ENCODE results near the gene PRKCE. TPM values are rescaled to one million over a fixed set of nuclear protein-coding genes. Genes with fewer than 3 reads are reported as not detected.

The PRKCE gene
- total RNA-seq, 1 donor from 2014 or later: 85.0 TPM

DNA sequence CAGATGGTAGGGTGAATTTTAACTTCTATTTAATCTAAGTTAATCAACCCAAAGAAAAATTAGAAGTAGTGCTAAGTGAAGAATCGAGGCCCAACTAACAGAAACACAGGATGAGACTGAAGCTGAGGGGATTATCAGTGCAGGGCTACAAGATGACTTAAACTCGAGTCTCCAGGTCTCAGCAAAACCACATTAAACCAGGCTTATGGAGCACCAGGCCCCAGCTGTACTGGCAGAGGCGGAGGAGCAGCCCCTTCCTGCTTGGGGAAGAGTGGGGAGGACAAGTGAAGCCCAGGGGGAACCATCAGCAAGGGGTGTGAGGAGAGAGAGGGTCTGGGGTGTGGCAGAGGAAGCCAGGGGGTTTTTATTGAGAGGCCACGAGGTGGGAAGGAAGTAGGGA is 509.8 kb downstream of the PRKCE start:
- intact Hi-C loops (cut with DNase I): no loop called here
- peaks cover 62% of the 10 kb centered on the region for H3K36me3 ChIP-seq
- H3K9me3 ChIP-seq: no peaks in the 10 kb centered on the region
- no peaks in the 10 kb centered on the region for H3K27me3 ChIP-seq (ENCODE audit: low read depth)
- no peak overlapping the region for H3K4me3 ChIP-seq
- ATAC-seq (no peak), DNase-seq (no peak)
- peaks cover 48% of the 10 kb centered on the region for H3K4me1 ChIP-seq
- H3K27ac ChIP-seq: peak overlapping the region; percentile 46
- TF ChIP-seq, protein P1, sequence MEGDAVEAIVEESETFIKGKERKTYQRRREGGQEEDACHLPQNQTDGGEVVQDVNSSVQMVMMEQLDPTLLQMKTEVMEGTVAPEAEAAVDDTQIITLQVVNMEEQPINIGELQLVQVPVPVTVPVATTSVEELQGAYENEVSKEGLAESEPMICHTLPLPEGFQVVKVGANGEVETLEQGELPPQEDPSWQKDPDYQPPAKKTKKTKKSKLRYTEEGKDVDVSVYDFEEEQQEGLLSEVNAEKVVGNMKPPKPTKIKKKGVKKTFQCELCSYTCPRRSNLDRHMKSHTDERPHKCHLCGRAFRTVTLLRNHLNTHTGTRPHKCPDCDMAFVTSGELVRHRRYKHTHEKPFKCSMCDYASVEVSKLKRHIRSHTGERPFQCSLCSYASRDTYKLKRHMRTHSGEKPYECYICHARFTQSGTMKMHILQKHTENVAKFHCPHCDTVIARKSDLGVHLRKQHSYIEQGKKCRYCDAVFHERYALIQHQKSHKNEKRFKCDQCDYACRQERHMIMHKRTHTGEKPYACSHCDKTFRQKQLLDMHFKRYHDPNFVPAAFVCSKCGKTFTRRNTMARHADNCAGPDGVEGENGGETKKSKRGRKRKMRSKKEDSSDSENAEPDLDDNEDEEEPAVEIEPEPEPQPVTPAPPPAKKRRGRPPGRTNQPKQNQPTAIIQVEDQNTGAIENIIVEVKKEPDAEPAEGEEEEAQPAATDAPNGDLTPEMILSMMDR (IDR thresholded peaks at IDR 0.05): no peak

DNA sequence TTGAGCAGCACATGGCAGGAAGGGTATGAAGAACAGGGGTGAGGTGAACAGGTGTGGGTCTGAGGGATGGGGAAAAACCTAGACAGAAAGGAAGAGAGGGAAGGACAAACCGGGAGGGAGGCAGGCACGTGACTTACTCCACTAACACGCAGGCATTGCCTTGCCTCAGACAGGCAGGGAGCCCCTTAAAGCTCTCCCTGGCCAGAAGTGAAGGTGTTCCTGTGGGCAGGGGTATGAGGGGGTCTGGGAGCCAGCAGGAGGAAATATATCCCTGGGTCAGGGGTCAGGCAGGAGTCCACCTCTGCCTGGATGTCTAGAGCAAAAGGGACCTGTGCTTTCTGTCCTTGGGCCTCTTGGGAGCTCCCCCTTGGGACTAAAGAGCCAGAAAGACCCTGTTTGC is 510.4 kb downstream of the PRKCE start:
- TF ChIP-seq, protein P1 (IDR thresholded peaks at IDR 0.05): no peak
- no peak for DNase-seq
- intact Hi-C loops (cut with DNase I): no loop called here
- Histone ChIP-seq H3K4me1 (peaks cover 45% of the 10 kb centered on the region), H3K4me3 (no peak overlapping the region), H3K27me3 (ENCODE audit: low read depth) (no peaks in the 10 kb centered on the region), H3K27ac (peak overlapping the region; percentile 46), H3K36me3 (peaks cover 58% of the 10 kb centered on the region), H3K9me3 (no peaks in the 10 kb centered on the region)
- no peak for ATAC-seq

DNA sequence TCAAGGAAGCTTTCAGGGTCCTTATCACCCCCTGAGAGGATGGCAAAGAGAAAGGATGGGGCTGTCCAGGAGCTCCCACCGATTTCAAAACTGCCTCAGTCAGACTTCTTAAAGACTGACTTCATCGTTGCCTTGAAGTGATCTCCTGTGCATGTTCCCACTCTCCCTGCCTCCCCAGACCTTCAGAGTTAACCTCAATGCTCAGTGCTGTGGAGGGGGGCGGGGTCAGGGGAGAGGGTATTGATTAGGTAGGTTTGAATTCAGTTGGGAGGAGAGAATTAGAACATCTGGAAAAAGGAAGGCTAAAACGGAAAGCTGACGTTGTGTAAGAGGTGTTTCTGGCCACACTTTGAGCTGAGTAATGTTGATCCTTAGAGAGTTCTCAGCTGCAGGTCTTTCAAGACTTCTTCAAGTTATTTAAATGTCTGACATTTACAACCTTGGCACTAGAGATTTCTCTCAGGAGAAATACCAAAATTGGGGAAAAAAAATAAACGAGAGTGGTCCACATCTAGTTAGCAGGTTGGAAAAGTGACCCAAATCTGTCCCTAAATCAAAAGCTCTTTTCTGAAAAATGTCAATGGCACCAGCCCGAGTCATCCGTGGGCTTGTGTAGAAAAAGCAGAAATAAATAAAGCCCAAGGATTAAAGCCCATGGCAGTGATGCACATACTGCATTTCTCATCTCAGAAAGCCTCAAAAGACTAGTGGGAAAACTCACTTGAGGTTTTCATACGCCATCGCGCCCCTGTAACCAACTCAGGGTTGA is 511.0 kb downstream of the PRKCE start:
- no peaks in the 10 kb centered on the region for H3K9me3 ChIP-seq
- TF ChIP-seq, protein P1 (IDR thresholded peaks at IDR 0.05): no peak
- H3K27me3 ChIP-seq (ENCODE audit: low read depth): no peaks in the 10 kb centered on the region
- no peak for ATAC-seq
- H3K36me3 ChIP-seq: peaks cover 52% of the 10 kb centered on the region
- peak overlapping the region; percentile 46 for H3K27ac ChIP-seq
- intact Hi-C loops (cut with DNase I): no loop called here
- DNase-seq: no peak
- H3K4me3 ChIP-seq: no peak overlapping the region
- H3K4me1 ChIP-seq: peaks cover 43% of the 10 kb centered on the region

DNA sequence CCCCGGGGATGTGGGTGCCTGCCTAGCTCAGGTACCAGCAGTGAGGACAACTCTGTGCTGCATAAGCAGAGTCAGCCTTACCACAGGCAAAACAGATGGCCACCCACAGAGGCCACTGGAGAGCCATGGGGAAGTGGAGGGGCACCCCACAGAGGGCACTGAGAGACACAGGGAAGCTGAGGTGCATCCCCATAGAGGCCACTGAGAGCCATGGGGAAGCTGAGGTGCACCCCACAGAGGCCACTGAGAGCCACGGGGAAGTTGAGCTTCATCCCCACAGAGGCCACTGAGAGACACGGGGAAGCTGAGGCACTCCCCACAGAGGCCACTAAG is 511.6 kb downstream of the PRKCE start:
- TF ChIP-seq, protein P1 (IDR thresholded peaks at IDR 0.05): no peak
- intact Hi-C loops (cut with DNase I): no loop called here
- Histone ChIP-seq H3K27me3 (ENCODE audit: low read depth) (no peaks in the 10 kb centered on the region), H3K9me3 (no peaks in the 10 kb centered on the region), H3K4me1 (peaks cover 38% of the 10 kb centered on the region), H3K4me3 (no peak overlapping the region), H3K27ac (peak overlapping the region; percentile 41), H3K36me3 (peaks cover 50% of the 10 kb centered on the region)
- DNase-seq: no peak
- ATAC-seq: no peak

DNA sequence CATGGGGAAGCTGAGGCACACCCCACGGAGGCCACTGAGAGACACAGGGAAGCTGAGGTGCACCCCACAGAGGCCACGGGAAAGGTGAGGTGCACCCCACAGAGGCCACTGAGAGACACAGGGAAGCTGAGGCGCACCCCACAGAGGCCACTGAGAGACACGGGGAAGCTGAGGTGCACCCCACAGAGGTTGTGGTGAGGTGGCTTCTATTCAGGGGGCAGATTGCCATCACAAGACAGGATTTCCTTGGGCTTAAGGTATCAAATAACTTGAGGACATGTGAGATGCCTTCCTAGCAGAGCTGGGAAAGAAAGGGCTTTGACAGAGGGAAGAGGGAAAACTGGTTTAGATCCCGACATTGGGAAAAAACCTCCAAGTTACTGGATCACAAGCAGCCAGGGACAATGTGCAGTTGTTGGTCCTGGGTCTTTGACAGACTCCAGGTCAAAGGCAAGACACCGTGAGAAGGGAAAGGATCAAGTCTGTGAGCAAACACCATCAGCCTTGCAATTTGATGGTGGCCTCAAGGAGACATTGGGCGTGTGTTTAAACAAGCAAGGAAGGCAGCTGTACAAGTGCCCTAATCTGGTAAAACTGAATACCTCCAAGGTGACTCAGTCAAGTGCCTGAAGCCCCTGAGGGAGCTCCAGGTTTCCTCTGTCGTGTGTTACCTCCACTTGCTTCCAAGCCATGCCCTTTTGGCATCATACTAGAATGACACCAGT is 512.5 kb downstream of the PRKCE start:
- Histone ChIP-seq H3K27me3 (ENCODE audit: low read depth) (no peaks in the 10 kb centered on the region), H3K4me1 (peaks cover 34% of the 10 kb centered on the region), H3K36me3 (peaks cover 55% of the 10 kb centered on the region), H3K27ac (peak overlapping the region; percentile 74), H3K9me3 (no peaks in the 10 kb centered on the region), H3K4me3 (no peak overlapping the region)
- DNase-seq (no peak), ATAC-seq (peak; percentile 84 to 89)
- intact Hi-C loops (cut with DNase I): no loop called here
- TF ChIP-seq, protein P1 (IDR thresholded peaks at IDR 0.05): no peak
